B cell (primary cell): ENCODE results near the gene RNF126. TPM values are rescaled to one million over a fixed set of nuclear protein-coding genes. Genes with fewer than 3 reads are reported as not detected.
A peak's percentile ranks its signal among the peaks of the same experiment; 100 is the strongest.

ENCODE experiments used
- ATAC-seq: fragments of 200-7000 bp; cut with Tn5 transposase; one replicate; pipeline ENCODE4 v1.10.0; 2021; ENCODE audit warnings: low read depth, mild to moderate bottlenecking, moderate number of reproducible peaks, moderate library complexity
- CTCF ChIA-PET: fragments of 350-600 bp; sonication (Branson Sonifier 250); formaldehyde crosslinking; loops from one replicate; lab custom pipeline; 2021; ENCODE audit warnings: antibody characterized with exemption, inconsistent platforms; lab: Charles Lee
- POLR2A ChIA-PET: fragments of 350-600 bp; sonication (Branson Sonifier 250); formaldehyde crosslinking; loops from one replicate; lab custom pipeline; 2021; ENCODE audit warnings: antibody characterized with exemption; lab: Charles Lee
- DNase-seq: peaks from one replicate; pipeline ENCODE4 v3.0.0; 2013
- H2AFZ ChIP-seq: 2 replicates; pipeline ENCODE4 v1.6.1; 2012; ENCODE audit warnings: mild to moderate bottlenecking, low read depth, low read length; ENCODE audit not compliant: insufficient read depth, poor library complexity, severe bottlenecking
- H3K27ac ChIP-seq, 2 donors: 1 replicate in 1 of 2; 2 replicates in 1 of 2; pipeline ENCODE4 v1.5.1; 2012 to 2013; ENCODE audit warnings: low read length in 2 of 2, mild to moderate bottlenecking in 2 of 2, moderate library complexity in 1 of 2
- H3K27me3 ChIP-seq, 4 experiments: fragments of 200-600 bp in 1 of 4; sonication (generic) in 1 of 4; replicated peaks in 1 of 4; 1 replicate in 2 of 4; 2 replicates in 2 of 4; pipeline versions ENCODE4 v1.6.1 to v1.7.0; 2013 to 2016; ENCODE audit warnings: low read length in 3 of 4, mild to moderate bottlenecking in 2 of 4, mixed read lengths in 1 of 4, moderate library complexity in 1 of 4; ENCODE audit not compliant: insufficient read depth in 4 of 4, control insufficient read depth in 3 of 4; ENCODE audit errors: control extremely low read depth in 1 of 4
- H3K36me3 ChIP-seq, 2 experiments: replicated peaks in 1 of 2; 1 replicate in 1 of 2; 2 replicates in 1 of 2; pipeline versions ENCODE4 v1.6.1 to v1.7.1; 2013; ENCODE audit warnings: low read length in 1 of 2; ENCODE audit not compliant: insufficient read depth in 2 of 2, control insufficient read depth in 1 of 2; ENCODE audit errors: control extremely low read depth in 1 of 2, extremely low read depth in 1 of 2
- H3K4me1 ChIP-seq, 2 donors: fragments of 200-600 bp in 1 of 2; sonication (generic) in 1 of 2; 1 replicate in 1 of 2; 2 replicates in 1 of 2; pipeline versions ENCODE4 v1.5.1 to v1.6.1; 2013 to 2017; ENCODE audit warnings: low read length in 2 of 2; ENCODE audit not compliant: control insufficient read depth in 2 of 2, insufficient read depth in 2 of 2
- H3K4me2 ChIP-seq: replicated peaks from 2 replicates; pipeline ENCODE3; 2012; ENCODE audit warnings: mild to moderate bottlenecking, low read depth, low read length; ENCODE audit not compliant: poor library complexity, severe bottlenecking
- H3K4me3 ChIP-seq, 5 experiments: fragments of 200-600 bp in 1 of 5; sonication (generic) in 1 of 5; 1 replicate in 3 of 5; 2 replicates in 2 of 5; pipeline versions ENCODE4 v1.5.1 to v1.7.0; 2011 to 2016; ENCODE audit warnings: low read length in 4 of 5, mild to moderate bottlenecking in 4 of 5, low read depth in 2 of 5, control low read depth in 1 of 5, moderate library complexity in 1 of 5; ENCODE audit not compliant: insufficient read depth in 1 of 5; ENCODE audit errors: control extremely low read depth in 1 of 5, extremely low read depth in 1 of 5
- H3K79me2 ChIP-seq: fragments of 200-600 bp; sonication (generic); one replicate; pipeline ENCODE4 v1.6.0; 2016; ENCODE audit warnings: low read length; ENCODE audit not compliant: control insufficient read depth, insufficient read depth
- H3K9ac ChIP-seq: fragments of 200-600 bp; sonication (generic); 2 replicates; pipeline ENCODE4 v1.6.1; 2017; ENCODE audit warnings: mild to moderate bottlenecking, low read length, moderate library complexity
- H3K9me3 ChIP-seq, 3 donors: one replicate each; pipeline versions ENCODE4 v1.6.1 to v1.7.1; 2013; ENCODE audit warnings: low read length in 2 of 3; ENCODE audit not compliant: control insufficient read depth in 2 of 3, insufficient read depth in 1 of 3; ENCODE audit errors: control extremely low read depth in 1 of 3
- H4K20me1 ChIP-seq: 2 replicates; pipeline ENCODE4 v1.6.0; 2012; ENCODE audit warnings: mild to moderate bottlenecking, low read length; ENCODE audit not compliant: insufficient read depth, control insufficient read depth, poor library complexity, severe bottlenecking
- H3K27ac Mint-ChIP-seq: one replicate; pipeline ENCODE4 v1.8.0; 2021; ENCODE audit warnings: mixed read lengths
- H3K27me3 Mint-ChIP-seq: one replicate; pipeline ENCODE4 v1.8.0; 2021; ENCODE audit warnings: mixed read lengths
- H3K4me1 Mint-ChIP-seq: one replicate; pipeline ENCODE4 v1.8.0; 2021; ENCODE audit warnings: mixed read lengths
- H3K4me3 Mint-ChIP-seq: one replicate; pipeline ENCODE4 v1.8.0; 2021; ENCODE audit warnings: mixed read lengths
- H3K9me3 Mint-ChIP-seq: one replicate; pipeline ENCODE4 v1.8.0; 2022; ENCODE audit warnings: mixed read lengths; ENCODE audit not compliant: insufficient read depth
- CTCF ChIP-seq: fragments of 200-600 bp; IDR thresholded peaks from one replicate; pipeline ENCODE4 v1.8.0; 2022; ENCODE audit warnings: antibody characterized with exemption, mild to moderate bottlenecking
- EZH2 ChIP-seq: IDR thresholded peaks from 2 replicates; pipeline ENCODE4 v1.6.1; 2012; ENCODE audit warnings: borderline replicate concordance, low read depth, mild to moderate bottlenecking, moderate library complexity, low read length; ENCODE audit not compliant: insufficient read depth, poor library complexity, severe bottlenecking
- WGBS: methylation state at CpG from one replicate; pipeline ENCODE4 v1.1.5; 2013; ENCODE audit warnings: missing lambda C conversion rate; ENCODE audit not compliant: insufficient coverage; 5-methylcytosine and 5-hydroxymethylcytosine counted together
- intact Hi-C: fragments of 100-400 bp; cut with micrococcal nuclease; formaldehyde crosslinking; loops from one replicate; pipeline ENCODE4 v1.10.0; 2022
- polyA plus RNA-seq: library from polyadenylated mRNA; depleted of rRNA; stranded (reverse); fragments of >200 nt; gene quantifications from 2 replicates; pipeline ENCODE4 v1.2.3, GENCODE V29; 2012
- total RNA-seq, 2 donors: library from RNA; stranded (reverse); fragments of 120-200 nt in 1 of 2; gene quantifications; 1 replicate in 1 of 2; 2 replicates in 1 of 2; pipeline versions ENCODE4 v1.2.3 to v1.2.4, GENCODE V29; 2013 to 2022

RNF126 gene
- total and polyA plus RNA-seq, 2 donors (not counting 1 experiment from before 2014, with no cell fraction given) = 74.3 to 118 TPM

GRCh38 chr19:658059-658839 is 4.8 kb downstream of the RNF126 start:
- POLR2A ChIA-PET = no interaction called here

More at GRCh38 chr19:658059-658839, 4.8 kb downstream of the RNF126 start:
- DNase-seq (no peak), ATAC-seq (no peak)
- WGBS = 89% methylated on average over 33 of the region's 33 CpGs
- intact Hi-C loops = no loop called here
- H3K4me1 Mint-ChIP-seq = peaks cover 61% of the 10 kb centered on the region
- H3K79me2 ChIP-seq = peaks cover 96% of the 10 kb centered on the region
- no peaks in the 10 kb centered on the region for H3K27me3 Mint-ChIP-seq
- H3K36me3 ChIP-seq = peaks cover 0 to 36% of the 10 kb centered on the region in 2 experiments
- H3K9me3 ChIP-seq = no peaks in the 10 kb centered on the region
- H3K27me3 ChIP-seq = no peaks in the 10 kb centered on the region
- H2AFZ ChIP-seq = no peak overlapping the region
- peaks cover 28 to 53% of the 10 kb centered on the region in 2 donors for H3K4me1 ChIP-seq
- no peaks in the 10 kb centered on the region for H3K9me3 Mint-ChIP-seq
- peaks cover 94% of the 10 kb centered on the region for H4K20me1 ChIP-seq
- H3K4me3 Mint-ChIP-seq = peak overlapping the region; percentile 16
- H3K9ac ChIP-seq = no peak overlapping the region
- H3K4me2 ChIP-seq = peak overlapping the region; percentile 96
- H3K4me3 ChIP-seq = no peak overlapping the region
- H3K27ac ChIP-seq = peak overlapping the region in 1 of 2 donors; percentile 97
- CTCF ChIA-PET = interaction anchor here (0.6 kb wide), 1 partner anchor 323 kb away, joined by 3 read pairs; no protein-coding TSS in a partner anchor
- no peak for TF ChIP-seq CTCF
- no peak for TF ChIP-seq EZH2
- peak overlapping the region; percentile 67 for H3K27ac Mint-ChIP-seq
